ENCODE data around the gene NETO1. TPM values are rescaled to one million over a fixed set of nuclear protein-coding genes. Genes with fewer than 3 reads are reported as not detected.

Gene NETO1
- total and polyA plus RNA-seq, 4 donors: not detected

DNA sequence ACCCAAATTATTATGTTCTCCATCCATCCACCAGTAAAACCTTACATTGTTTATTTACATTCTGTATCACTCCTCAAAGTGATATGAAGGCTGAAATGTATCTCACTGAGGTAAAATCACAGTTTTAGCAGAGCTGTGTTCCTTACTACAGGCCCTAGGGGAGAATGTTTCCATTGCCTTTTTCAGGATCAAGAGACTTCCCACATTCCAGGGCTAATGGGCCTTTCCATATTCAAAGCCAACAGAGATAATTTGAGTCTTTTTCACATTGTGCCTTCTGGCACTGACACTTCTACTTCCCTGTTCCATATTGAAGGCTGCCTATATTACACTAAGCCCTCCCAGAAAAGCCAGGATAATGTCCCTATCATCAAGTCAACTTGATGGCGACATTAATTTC, 20.0 kb downstream of the NETO1 start:
- Histone ChIP-seq H3K9me3 (ENCODE audit: control insufficient read depth in 4 of 4, low read length in 3 of 4) (no peaks in the 10 kb centered on the region), H3K4me3 (ENCODE audit: low read depth in 1 of 3, low read length in 3 of 3) (no peak overlapping the region), H3K9ac (ENCODE audit: low read depth in 1 of 2, low read length in 2 of 2) (no peak overlapping the region), H3K36me3 (ENCODE audit: control insufficient read depth in 4 of 4, insufficient read depth in 3 of 4, low read depth in 1 of 4, low read length in 3 of 4) (no peaks in the 10 kb centered on the region), H3K27me3 (ENCODE audit: control insufficient read depth in 4 of 4, insufficient read depth in 4 of 4, low read length in 3 of 4) (no peaks in the 10 kb centered on the region), H3K4me1 (ENCODE audit: control insufficient read depth in 4 of 4, insufficient read depth in 4 of 4, low read length in 3 of 4) (no peaks in the 10 kb centered on the region), H3K27ac (ENCODE audit: low read depth in 1 of 2, low read length in 2 of 2) (no peak overlapping the region)
- whole genome bisulfite sequencing: 78% methylated on average over 1 of the region's 1 CpG
- DNase-seq (ENCODE audit: low spot score): no peak
- no peak for TF ChIP-seq RXRA (IDR thresholded peaks at IDR 0.05)
- TF ChIP-seq HNF4A (conservative IDR thresholded peaks at IDR 0.05): no peak
- TF ChIP-seq ZBTB33 (IDR thresholded peaks at IDR 0.05): no peak
- TF ChIP-seq TAF1 (conservative IDR thresholded peaks at IDR 0.05): no peak

- no peak for TF ChIP-seq RXRA (IDR thresholded peaks at IDR 0.05)
- no peak for TF ChIP-seq JUND (IDR thresholded peaks at IDR 0.05)
- TF ChIP-seq, protein P1, sequence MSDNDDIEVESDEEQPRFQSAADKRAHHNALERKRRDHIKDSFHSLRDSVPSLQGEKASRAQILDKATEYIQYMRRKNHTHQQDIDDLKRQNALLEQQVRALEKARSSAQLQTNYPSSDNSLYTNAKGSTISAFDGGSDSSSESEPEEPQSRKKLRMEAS (IDR thresholded peaks at IDR 0.05): no peak
- no peak for TF ChIP-seq HNF4A (conservative IDR thresholded peaks at IDR 0.05)
- no peak for TF ChIP-seq ATF3 (IDR thresholded peaks at IDR 0.05)
- TF ChIP-seq EGR1 (IDR thresholded peaks at IDR 0.05; ENCODE audit: low read depth in 2 of 2): no peak
- TF ChIP-seq YY1 (IDR thresholded peaks at IDR 0.05): no peak
- no peak for DNase-seq (ENCODE audit: low spot score)
- no peaks in the 10 kb centered on the region for H3K36me3 ChIP-seq (ENCODE audit: control insufficient read depth in 4 of 4, insufficient read depth in 3 of 4, low read depth in 1 of 4, low read length in 3 of 4)
- no peak overlapping the region for H3K27ac ChIP-seq (ENCODE audit: low read depth in 1 of 2, low read length in 2 of 2)
- H3K27me3 ChIP-seq (ENCODE audit: control insufficient read depth in 4 of 4, insufficient read depth in 4 of 4, low read length in 3 of 4): no peaks in the 10 kb centered on the region
- no peak overlapping the region for H3K4me3 ChIP-seq (ENCODE audit: low read depth in 1 of 3, low read length in 3 of 3)
- H3K9ac ChIP-seq (ENCODE audit: low read depth in 1 of 2, low read length in 2 of 2): no peak overlapping the region
- H3K4me1 ChIP-seq (ENCODE audit: control insufficient read depth in 4 of 4, insufficient read depth in 4 of 4, low read length in 3 of 4): no peaks in the 10 kb centered on the region
- no peaks in the 10 kb centered on the region for H3K9me3 ChIP-seq (ENCODE audit: control insufficient read depth in 4 of 4, low read length in 3 of 4)
- WGBS: 70% methylated on average over 7 of the region's 7 CpGs
Measured at GRCh38 chr18:72846736-72847533, 20.9 kb downstream of the NETO1 start.

- Histone ChIP-seq H3K9ac (ENCODE audit: low read depth in 1 of 2, low read length in 2 of 2) (no peak overlapping the region), H3K27ac (ENCODE audit: low read depth in 1 of 2, low read length in 2 of 2) (no peak overlapping the region), H3K4me3 (ENCODE audit: low read depth in 1 of 3, low read length in 3 of 3) (no peak overlapping the region), H3K9me3 (ENCODE audit: control insufficient read depth in 4 of 4, low read length in 3 of 4) (no peaks in the 10 kb centered on the region), H3K36me3 (ENCODE audit: control insufficient read depth in 4 of 4, insufficient read depth in 3 of 4, low read depth in 1 of 4, low read length in 3 of 4) (no peaks in the 10 kb centered on the region), H3K4me1 (ENCODE audit: control insufficient read depth in 4 of 4, insufficient read depth in 4 of 4, low read length in 3 of 4) (no peaks in the 10 kb centered on the region), H3K27me3 (ENCODE audit: control insufficient read depth in 4 of 4, insufficient read depth in 4 of 4, low read length in 3 of 4) (no peaks in the 10 kb centered on the region)
- WGBS: 71% methylated on average over 8 of the region's 8 CpGs
- TF ChIP-seq RXRA (IDR thresholded peaks at IDR 0.05): no peak
- no peak for TF ChIP-seq RAD21 (IDR thresholded peaks at IDR 0.05)
- TF ChIP-seq FOXA2 (IDR thresholded peaks at IDR 0.05): no peak
- no peak for TF ChIP-seq FOXA1 (IDR thresholded peaks at IDR 0.05)
- no peak for TF ChIP-seq ATF3 (IDR thresholded peaks at IDR 0.05)
- no peak for TF ChIP-seq YY1 (IDR thresholded peaks at IDR 0.05)
- DNase-seq (ENCODE audit: low spot score): no peak
Measured at GRCh38 chr18:72843743-72844142, 24.0 kb downstream of the NETO1 start.
